GM21381 (cell line): ENCODE results near the gene TRPM4.
"Not testable (repeated sequence)": the region's sequence is repeated elsewhere in the genome, so short reads cannot be mapped to it uniquely, and the experiment has no call there.

Source experiments
- ATAC-seq: cut with Tn5 transposase; IDR thresholded peaks from one replicate; pipeline ENCODE4 v1.9.1; 2021; ENCODE audit warnings: mild to moderate bottlenecking, moderate library complexity; ENCODE audit not compliant: unreplicated experiment

The TRPM4 gene

GRCh38 chr19:49126575-49126974 lies 31.0 kb upstream of the TRPM4 start:
- no peak for ATAC-seq

- ATAC-seq = not testable (repeated sequence)
Observed at GRCh38 chr19:49127225-49127624, 30.4 kb upstream of the TRPM4 start.

GRCh38 chr19:49127674-49128544 lies 29.7 kb upstream of the TRPM4 start:
- ATAC-seq = peak; percentile 90

- no peak for ATAC-seq
Observed at GRCh38 chr19:49128545-49129237, 28.9 kb upstream of the TRPM4 start.

GRCh38 chr19:49129238-49129583 lies 28.4 kb upstream of the TRPM4 start:
- no peak for ATAC-seq

- ATAC-seq = no peak
Observed at GRCh38 chr19:49130325-49130724, 27.3 kb upstream of the TRPM4 start.

- no peak for ATAC-seq
Observed at GRCh38 chr19:49132974-49133609, 24.5 kb upstream of the TRPM4 start.

GRCh38 chr19:49133621-49134454 lies 23.8 kb upstream of the TRPM4 start:
- no peak for ATAC-seq

- ATAC-seq = no peak
Observed at GRCh38 chr19:49135686-49136085, 21.9 kb upstream of the TRPM4 start.

- no peak for ATAC-seq
Observed at GRCh38 chr19:49136771-49137171, 20.8 kb upstream of the TRPM4 start.

- ATAC-seq = no peak
Observed at GRCh38 chr19:49140951-49141350, 16.6 kb upstream of the TRPM4 start.

- ATAC-seq = no peak
Observed at GRCh38 chr19:49141352-49141751, 16.2 kb upstream of the TRPM4 start.

GRCh38 chr19:49142866-49143335 lies 14.7 kb upstream of the TRPM4 start:
- no peak for ATAC-seq

GRCh38 chr19:49145573-49146407 lies 11.8 kb upstream of the TRPM4 start:
- ATAC-seq = no peak

- ATAC-seq = not testable (repeated sequence)
Observed at GRCh38 chr19:49146408-49146770, 11.2 kb upstream of the TRPM4 start.

GRCh38 chr19:49148044-49148682 lies 9.4 kb upstream of the TRPM4 start:
- ATAC-seq = no peak

GRCh38 chr19:49148784-49149651 lies 8.6 kb upstream of the TRPM4 start:
- no peak for ATAC-seq

- no peak for ATAC-seq
Observed at GRCh38 chr19:49149652-49150105, 7.9 kb upstream of the TRPM4 start.
